Measurements from ENCODE around the gene ALDOA.

Gene ALDOA

GRCh38 chr16:30046588-30046987, 19.0 kb upstream of the ALDOA start:
- H3K27ac ChIP-seq, result no peak overlapping the region
- TF ChIP-seq, protein P1, sequence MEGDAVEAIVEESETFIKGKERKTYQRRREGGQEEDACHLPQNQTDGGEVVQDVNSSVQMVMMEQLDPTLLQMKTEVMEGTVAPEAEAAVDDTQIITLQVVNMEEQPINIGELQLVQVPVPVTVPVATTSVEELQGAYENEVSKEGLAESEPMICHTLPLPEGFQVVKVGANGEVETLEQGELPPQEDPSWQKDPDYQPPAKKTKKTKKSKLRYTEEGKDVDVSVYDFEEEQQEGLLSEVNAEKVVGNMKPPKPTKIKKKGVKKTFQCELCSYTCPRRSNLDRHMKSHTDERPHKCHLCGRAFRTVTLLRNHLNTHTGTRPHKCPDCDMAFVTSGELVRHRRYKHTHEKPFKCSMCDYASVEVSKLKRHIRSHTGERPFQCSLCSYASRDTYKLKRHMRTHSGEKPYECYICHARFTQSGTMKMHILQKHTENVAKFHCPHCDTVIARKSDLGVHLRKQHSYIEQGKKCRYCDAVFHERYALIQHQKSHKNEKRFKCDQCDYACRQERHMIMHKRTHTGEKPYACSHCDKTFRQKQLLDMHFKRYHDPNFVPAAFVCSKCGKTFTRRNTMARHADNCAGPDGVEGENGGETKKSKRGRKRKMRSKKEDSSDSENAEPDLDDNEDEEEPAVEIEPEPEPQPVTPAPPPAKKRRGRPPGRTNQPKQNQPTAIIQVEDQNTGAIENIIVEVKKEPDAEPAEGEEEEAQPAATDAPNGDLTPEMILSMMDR (conservative IDR thresholded peaks at IDR 0.05), result no peak

- TF ChIP-seq, protein P1 (conservative IDR thresholded peaks at IDR 0.05), result no peak
- H3K27ac ChIP-seq, result no peak overlapping the region
These were observed 15.7 kb upstream of the ALDOA start for GRCh38 chr16:30049871-30050270.

GRCh38 chr16:30051518-30051917, 14.0 kb upstream of the ALDOA start:
- TF ChIP-seq, protein P1 (conservative IDR thresholded peaks at IDR 0.05), result no peak
- no peak overlapping the region for H3K27ac ChIP-seq

- H3K27ac ChIP-seq, result peak overlapping the region; percentile 33; the same call in 1 of the 2 replicates
- TF ChIP-seq, protein P1 (conservative IDR thresholded peaks at IDR 0.05), result no peak
These were observed 12.7 kb upstream of the ALDOA start for GRCh38 chr16:30052671-30053372.

- peak overlapping the region; percentile 33; the same call in 1 of the 2 replicates for H3K27ac ChIP-seq
- TF ChIP-seq, protein P1 (conservative IDR thresholded peaks at IDR 0.05), result no peak
These were observed 12.1 kb upstream of the ALDOA start for GRCh38 chr16:30053376-30054015.

- H3K27ac ChIP-seq, result no peak overlapping the region
- TF ChIP-seq, protein P1 (conservative IDR thresholded peaks at IDR 0.05), result no peak
These were observed 11.1 kb upstream of the ALDOA start for GRCh38 chr16:30054451-30054850.

GRCh38 chr16:30054959-30055553, 10.5 kb upstream of the ALDOA start:
- no peak overlapping the region for H3K27ac ChIP-seq
- TF ChIP-seq, protein P1 (conservative IDR thresholded peaks at IDR 0.05), result peak; percentile 41
